ENCODE measurements around the gene TAB2.

DNA sequence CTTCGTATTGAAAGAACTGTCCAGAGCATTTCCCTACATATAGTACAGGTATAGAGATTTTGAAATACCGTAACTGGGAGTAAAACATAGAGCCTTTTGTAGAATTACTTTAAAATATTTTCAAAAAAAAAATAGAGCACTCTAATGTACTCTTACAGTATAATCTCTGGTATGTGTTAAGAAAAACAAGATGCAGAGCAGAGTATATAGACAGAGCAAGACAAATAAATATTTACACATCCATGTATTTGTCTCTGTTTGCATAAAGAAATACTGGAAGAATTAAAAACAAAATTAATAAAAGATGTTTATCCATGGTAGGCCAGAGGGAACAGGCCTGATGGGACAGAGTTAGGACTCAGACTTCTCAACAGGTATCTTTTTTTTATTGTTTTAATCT, 54.5 kb downstream of the TAB2 start:
- TF ChIP-seq, protein P1, sequence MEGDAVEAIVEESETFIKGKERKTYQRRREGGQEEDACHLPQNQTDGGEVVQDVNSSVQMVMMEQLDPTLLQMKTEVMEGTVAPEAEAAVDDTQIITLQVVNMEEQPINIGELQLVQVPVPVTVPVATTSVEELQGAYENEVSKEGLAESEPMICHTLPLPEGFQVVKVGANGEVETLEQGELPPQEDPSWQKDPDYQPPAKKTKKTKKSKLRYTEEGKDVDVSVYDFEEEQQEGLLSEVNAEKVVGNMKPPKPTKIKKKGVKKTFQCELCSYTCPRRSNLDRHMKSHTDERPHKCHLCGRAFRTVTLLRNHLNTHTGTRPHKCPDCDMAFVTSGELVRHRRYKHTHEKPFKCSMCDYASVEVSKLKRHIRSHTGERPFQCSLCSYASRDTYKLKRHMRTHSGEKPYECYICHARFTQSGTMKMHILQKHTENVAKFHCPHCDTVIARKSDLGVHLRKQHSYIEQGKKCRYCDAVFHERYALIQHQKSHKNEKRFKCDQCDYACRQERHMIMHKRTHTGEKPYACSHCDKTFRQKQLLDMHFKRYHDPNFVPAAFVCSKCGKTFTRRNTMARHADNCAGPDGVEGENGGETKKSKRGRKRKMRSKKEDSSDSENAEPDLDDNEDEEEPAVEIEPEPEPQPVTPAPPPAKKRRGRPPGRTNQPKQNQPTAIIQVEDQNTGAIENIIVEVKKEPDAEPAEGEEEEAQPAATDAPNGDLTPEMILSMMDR (IDR thresholded peaks at IDR 0.05): no peak
- no peak for TF ChIP-seq EZH2 (IDR thresholded peaks at IDR 0.05; ENCODE audit: borderline replicate concordance, insufficient read depth, low read depth, low read length, poor library complexity, severe bottlenecking)
